Loucy (cell line): ENCODE data around the gene PARVA.

Experiments used
- H2AFZ ChIP-seq: fragments of 200-600 bp; sonication (generic); 2 replicates; pipeline ENCODE4 v1.6.0; 2016; ENCODE audit warnings: antibody characterized with exemption, mild to moderate bottlenecking, low read length, moderate library complexity
- H3F3A ChIP-seq: fragments of 200-600 bp; 2 replicates; pipeline ENCODE4 v1.6.0; 2016; ENCODE audit warnings: antibody characterized with exemption, low read depth, mild to moderate bottlenecking
- H3K27me3 ChIP-seq: fragments of 200-600 bp; sonication (generic); 2 replicates; pipeline ENCODE4 v1.6.1; 2014; ENCODE audit warnings: low read length, mild to moderate bottlenecking; ENCODE audit not compliant: insufficient read depth, poor library complexity, severe bottlenecking
- H3K36me3 ChIP-seq: fragments of 200-600 bp; sonication (generic); 2 replicates; pipeline ENCODE4 v1.6.1; 2016; ENCODE audit warnings: low read length; ENCODE audit not compliant: insufficient read depth
- H3K4me1 ChIP-seq: fragments of 200-600 bp; sonication (generic); 2 replicates; pipeline ENCODE4 v1.5.1; 2014; ENCODE audit warnings: low read length, mild to moderate bottlenecking; ENCODE audit not compliant: insufficient read depth, poor library complexity, severe bottlenecking
- H3K4me2 ChIP-seq: fragments of 200-600 bp; sonication (generic); 2 replicates; pipeline ENCODE4 v1.6.0; 2014; ENCODE audit warnings: antibody characterized with exemption, low read length, low read depth, mild to moderate bottlenecking; ENCODE audit not compliant: poor library complexity, severe bottlenecking
- H3K4me3 ChIP-seq: fragments of 200-600 bp; sonication (generic); 2 replicates; pipeline ENCODE4 v1.5.1; 2014; ENCODE audit warnings: low read length, mild to moderate bottlenecking, mixed read lengths; ENCODE audit not compliant: poor library complexity, severe bottlenecking
- H3K79me2 ChIP-seq: fragments of 200-600 bp; sonication (generic); 2 replicates; pipeline ENCODE4 v1.6.1; 2014; ENCODE audit warnings: low read length; ENCODE audit not compliant: insufficient read depth
- H3K9ac ChIP-seq: fragments of 200-600 bp; sonication (generic); 2 replicates; pipeline ENCODE4 v1.6.0; 2014; ENCODE audit warnings: mild to moderate bottlenecking, low read depth, low read length, moderate library complexity; ENCODE audit not compliant: poor library complexity, severe bottlenecking
- H3K9me2 ChIP-seq: fragments of 200-600 bp; sonication (generic); replicated peaks from 2 replicates; pipeline ENCODE4 v1.6.1; 2016; ENCODE audit warnings: low read depth, low read length, mixed read lengths
- H3K9me3 ChIP-seq: fragments of 200-600 bp; sonication (generic); 2 replicates; pipeline ENCODE4 v1.6.1; 2014; ENCODE audit warnings: mild to moderate bottlenecking, antibody characterized with exemption, low read length, low read depth; ENCODE audit not compliant: insufficient read depth
- H4K20me1 ChIP-seq: fragments of 200-600 bp; sonication (generic); 2 replicates; pipeline ENCODE4 v1.6.0; 2014; ENCODE audit warnings: antibody characterized with exemption, low read length, mild to moderate bottlenecking; ENCODE audit not compliant: insufficient read depth, poor library complexity, severe bottlenecking
- EZH2phosphoT487 ChIP-seq: fragments of 200-600 bp; IDR thresholded peaks from 2 replicates; pipeline ENCODE4 v1.6.1; 2018; ENCODE audit warnings: antibody characterized with exemption, mild to moderate bottlenecking, moderate library complexity, borderline replicate concordance
- TF ChIP-seq, protein P1 (sequence below): fragments of 200-600 bp; sonication (generic); conservative IDR thresholded peaks from 2 replicates; pipeline ENCODE4 v1.5.1; 2014; ENCODE audit warnings: mild to moderate bottlenecking, antibody characterized with exemption, low read length

PARVA gene

DNA sequence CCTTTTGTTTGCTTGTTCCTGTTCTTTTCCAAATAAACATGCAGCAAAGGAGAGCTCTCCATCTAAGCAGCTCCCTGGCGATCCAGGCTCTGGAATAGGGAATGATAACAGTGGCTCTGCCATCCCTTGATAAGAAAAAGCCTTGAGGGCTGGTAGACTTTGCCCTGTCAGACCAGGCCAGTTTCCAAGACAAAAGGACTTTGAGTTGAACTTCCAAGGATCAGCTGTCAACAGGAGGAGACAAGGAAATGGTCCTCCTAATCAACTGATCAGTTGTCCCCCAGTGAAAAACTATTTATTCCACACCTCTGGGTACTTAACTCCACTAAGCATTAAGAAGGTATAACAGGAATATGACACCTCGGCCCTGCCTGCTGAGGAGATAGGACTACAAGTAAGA, 127.8 kb downstream of the PARVA start:
- no peak overlapping the region for H3K4me2 ChIP-seq
- no peaks in the 10 kb centered on the region for H3K79me2 ChIP-seq
- no peak overlapping the region for H3K9ac ChIP-seq
- no peaks in the 10 kb centered on the region for H3F3A ChIP-seq
- no peak overlapping the region for H2AFZ ChIP-seq
- H3K9me2 ChIP-seq = no peaks in the 10 kb centered on the region
- H3K36me3 ChIP-seq = no peaks in the 10 kb centered on the region
- no peaks in the 10 kb centered on the region for H3K4me1 ChIP-seq
- H3K4me3 ChIP-seq = no peak overlapping the region
- H4K20me1 ChIP-seq = no peaks in the 10 kb centered on the region
- H3K27me3 ChIP-seq = no peaks in the 10 kb centered on the region
- TF ChIP-seq, protein P1, sequence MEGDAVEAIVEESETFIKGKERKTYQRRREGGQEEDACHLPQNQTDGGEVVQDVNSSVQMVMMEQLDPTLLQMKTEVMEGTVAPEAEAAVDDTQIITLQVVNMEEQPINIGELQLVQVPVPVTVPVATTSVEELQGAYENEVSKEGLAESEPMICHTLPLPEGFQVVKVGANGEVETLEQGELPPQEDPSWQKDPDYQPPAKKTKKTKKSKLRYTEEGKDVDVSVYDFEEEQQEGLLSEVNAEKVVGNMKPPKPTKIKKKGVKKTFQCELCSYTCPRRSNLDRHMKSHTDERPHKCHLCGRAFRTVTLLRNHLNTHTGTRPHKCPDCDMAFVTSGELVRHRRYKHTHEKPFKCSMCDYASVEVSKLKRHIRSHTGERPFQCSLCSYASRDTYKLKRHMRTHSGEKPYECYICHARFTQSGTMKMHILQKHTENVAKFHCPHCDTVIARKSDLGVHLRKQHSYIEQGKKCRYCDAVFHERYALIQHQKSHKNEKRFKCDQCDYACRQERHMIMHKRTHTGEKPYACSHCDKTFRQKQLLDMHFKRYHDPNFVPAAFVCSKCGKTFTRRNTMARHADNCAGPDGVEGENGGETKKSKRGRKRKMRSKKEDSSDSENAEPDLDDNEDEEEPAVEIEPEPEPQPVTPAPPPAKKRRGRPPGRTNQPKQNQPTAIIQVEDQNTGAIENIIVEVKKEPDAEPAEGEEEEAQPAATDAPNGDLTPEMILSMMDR = no peak
- no peak for TF ChIP-seq EZH2phosphoT487
- H3K9me3 ChIP-seq = no peaks in the 10 kb centered on the region

DNA sequence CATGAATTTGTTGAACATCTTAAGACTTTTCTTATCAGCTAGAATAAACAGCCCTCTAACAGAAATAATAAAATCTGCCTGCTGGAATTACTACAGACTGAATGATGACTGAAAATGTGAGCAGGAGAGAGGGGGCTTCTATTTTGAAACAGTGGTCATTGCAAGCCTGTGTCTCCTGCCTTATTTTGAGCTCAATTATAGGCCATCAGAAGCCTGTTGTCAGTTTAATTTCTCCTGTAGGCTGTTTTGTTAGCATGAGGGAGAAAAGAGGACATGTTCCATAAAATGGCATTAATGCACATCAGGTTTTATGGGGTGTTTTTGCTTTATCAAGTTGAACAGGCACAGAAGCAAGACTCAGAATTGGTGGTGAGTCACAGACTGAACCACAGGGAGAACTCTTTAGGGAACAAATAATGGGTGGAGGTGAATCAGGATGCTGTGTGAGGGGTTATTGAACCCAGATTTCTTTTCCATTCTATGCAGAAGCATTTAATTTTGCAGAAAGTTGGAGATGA, 129.1 kb downstream of the PARVA start:
- H3K36me3 ChIP-seq = no peaks in the 10 kb centered on the region
- no peaks in the 10 kb centered on the region for H3K27me3 ChIP-seq
- H3K4me1 ChIP-seq = no peaks in the 10 kb centered on the region
- no peaks in the 10 kb centered on the region for H3K9me3 ChIP-seq
- no peak overlapping the region for H3K4me2 ChIP-seq
- no peaks in the 10 kb centered on the region for H4K20me1 ChIP-seq
- no peak overlapping the region for H3K4me3 ChIP-seq
- no peaks in the 10 kb centered on the region for H3K79me2 ChIP-seq
- H3K9me2 ChIP-seq = no peaks in the 10 kb centered on the region
- H3F3A ChIP-seq = no peaks in the 10 kb centered on the region
- H3K9ac ChIP-seq = no peak overlapping the region
- no peak for TF ChIP-seq EZH2phosphoT487
- TF ChIP-seq, protein P1 = no peak
- no peak overlapping the region for H2AFZ ChIP-seq

DNA sequence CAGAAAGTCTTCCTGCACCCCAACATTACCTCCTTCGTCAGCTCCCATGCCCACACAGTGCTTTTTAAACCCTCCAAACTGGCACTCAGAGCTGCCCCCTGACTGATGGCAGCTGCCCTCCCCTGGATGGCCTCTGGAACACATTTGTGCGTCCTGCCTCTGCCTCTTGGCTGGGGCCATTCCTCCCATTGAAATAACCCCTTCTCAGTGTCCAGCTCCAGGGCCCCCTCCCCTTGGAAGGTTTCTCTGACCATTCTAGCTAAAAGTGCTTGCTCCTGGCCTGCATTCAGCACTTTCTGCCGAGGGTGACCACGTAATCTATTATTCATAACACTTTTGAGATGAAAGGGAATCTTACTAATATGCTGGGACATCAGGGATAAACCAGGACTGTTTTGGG, 130.0 kb downstream of the PARVA start:
- Histone ChIP-seq H3F3A (no peaks in the 10 kb centered on the region), H3K36me3 (no peaks in the 10 kb centered on the region), H3K27me3 (no peaks in the 10 kb centered on the region), H3K9me2 (no peaks in the 10 kb centered on the region), H3K4me1 (no peaks in the 10 kb centered on the region), H3K4me2 (no peak overlapping the region), H3K4me3 (no peak overlapping the region), H3K9ac (no peak overlapping the region), H2AFZ (no peak overlapping the region), H3K79me2 (no peaks in the 10 kb centered on the region), H3K9me3 (no peaks in the 10 kb centered on the region), H4K20me1 (no peaks in the 10 kb centered on the region)
- TF ChIP-seq, protein P1 = no peak
- TF ChIP-seq EZH2phosphoT487 = no peak
